Activated CD4-positive, alpha-beta T cell treated with anti-CD3 and anti-CD28 coated beads, Interleukin-2, amount 50 U/mL, for 16 hours (primary cell): Measurements from ENCODE around the gene ATG10.
A peak's percentile ranks its signal among the peaks of the same experiment; 100 is the strongest.
"Not testable (repeated sequence)": the region's sequence is repeated elsewhere in the genome, so short reads cannot be mapped to it uniquely, and the experiment has no call there.

Experiments used
- DNase-seq: peaks from one replicate; pipeline ENCODE4 v3.0.0-alpha.2; 2020

ATG10 gene

DNA sequence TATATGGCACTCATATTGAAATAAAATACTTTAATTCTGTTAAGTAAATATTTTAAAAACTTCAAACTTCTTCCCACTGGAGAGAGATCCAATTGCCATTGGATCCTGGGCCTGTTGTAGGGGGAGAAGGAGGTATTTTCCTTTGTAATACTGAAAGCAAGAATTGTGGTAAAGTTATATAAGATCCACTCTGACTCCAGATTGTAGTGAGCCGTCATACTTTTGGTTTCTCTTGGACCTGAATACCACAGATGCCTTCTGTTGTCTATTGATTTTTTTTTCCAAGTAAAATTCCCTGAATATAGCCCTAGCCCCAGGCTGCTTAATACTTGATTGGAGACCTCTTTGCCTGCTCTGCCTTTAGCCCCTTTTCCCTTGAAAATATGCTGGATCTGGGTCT lies 86.9 kb downstream of the ATG10 start:
- DNase-seq: no peak

DNA sequence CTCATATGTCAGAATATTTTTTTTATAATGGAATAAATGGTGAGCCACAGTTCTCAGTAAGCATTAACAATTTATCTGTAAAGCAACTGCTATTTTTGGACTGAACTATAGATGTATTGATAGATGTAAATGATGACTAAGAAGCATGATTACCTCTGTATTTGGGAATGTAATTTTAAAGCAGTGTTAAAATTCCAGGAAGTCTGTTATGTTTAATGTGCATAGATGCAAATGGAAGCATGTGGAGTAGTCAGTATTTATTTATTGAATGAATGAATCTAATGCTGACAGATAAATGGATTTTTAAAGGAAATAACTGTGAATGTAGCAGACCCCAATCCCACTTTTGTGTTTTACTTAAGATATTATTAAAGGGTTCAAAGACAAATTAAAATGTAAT lies 95.0 kb downstream of the ATG10 start:
- no peak for DNase-seq

DNA sequence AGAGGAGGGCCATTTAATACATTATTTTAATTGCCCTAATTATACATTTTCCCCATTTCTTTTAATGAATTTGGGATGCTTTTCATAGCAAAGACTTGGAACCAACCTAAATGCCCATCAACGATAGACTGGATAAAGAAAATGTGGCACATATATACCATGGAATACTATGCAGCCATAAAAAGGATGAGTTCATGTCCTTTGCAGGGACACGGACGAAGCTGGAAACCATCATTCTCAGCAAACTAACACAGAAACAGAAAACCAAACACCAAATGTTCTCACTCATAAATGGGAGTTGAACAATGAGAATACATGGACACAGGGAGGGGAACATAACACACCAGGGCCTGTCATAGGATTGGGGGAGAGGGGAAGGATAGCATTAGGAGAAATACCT lies 96.2 kb downstream of the ATG10 start:
- DNase-seq: not testable (repeated sequence)

DNA sequence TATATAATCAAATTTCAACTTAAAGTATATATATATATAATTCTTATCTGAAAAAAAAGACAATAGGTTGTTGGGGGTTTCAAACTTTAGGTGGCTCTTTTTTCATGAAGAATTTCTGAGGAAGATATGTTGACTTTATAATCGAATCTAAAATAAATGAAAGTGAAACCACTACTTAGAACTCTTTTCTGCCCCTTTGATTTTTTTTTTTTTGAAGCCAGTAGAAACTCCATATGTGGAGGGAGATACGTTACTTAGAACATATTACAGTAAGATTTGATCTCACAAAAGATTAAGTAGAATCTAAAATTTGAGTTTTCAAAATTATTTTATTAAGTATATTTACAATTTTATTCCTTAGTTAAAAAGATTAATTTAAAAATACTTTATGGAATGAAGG lies 96.9 kb downstream of the ATG10 start:
- no peak for DNase-seq

DNA sequence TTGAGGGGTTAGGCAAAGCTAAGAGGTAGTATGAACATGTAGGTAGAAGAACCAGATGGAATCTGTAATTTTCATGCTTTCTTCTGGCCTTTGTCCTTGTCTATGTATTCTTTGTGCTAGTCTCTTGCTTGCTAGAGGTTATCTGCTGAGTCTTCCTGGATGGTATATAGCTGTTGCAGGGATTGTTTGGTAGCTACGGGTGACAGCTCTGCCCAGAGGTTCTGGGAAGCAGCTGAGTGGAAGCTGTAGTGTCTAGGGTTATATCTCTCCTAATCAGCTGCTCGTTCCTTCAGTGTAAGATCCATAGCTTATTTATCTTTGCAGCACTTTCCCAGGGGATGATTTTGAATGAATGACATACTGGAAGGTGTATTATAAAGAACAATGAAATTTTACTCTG lies 100.3 kb downstream of the ATG10 start:
- no peak for DNase-seq

DNA sequence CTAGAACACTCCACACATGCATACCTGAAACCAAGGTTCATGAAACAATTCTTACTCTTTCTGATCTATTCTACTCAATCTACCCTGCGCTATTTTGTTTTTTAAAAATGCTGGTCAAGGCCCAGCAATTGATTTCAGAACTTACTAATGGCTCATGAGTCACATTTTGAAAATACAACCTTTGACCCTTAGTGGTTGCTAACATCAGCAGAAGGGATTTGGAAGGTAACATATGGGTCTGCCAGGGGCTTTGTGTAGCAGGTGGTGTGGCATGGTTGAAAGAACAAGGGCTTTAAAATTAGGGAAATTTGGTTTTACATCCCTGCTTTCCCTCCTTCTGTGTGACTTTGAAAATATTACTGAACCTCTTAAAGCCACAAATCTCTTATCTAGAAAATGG lies 101.4 kb downstream of the ATG10 start:
- DNase-seq: no peak

DNA sequence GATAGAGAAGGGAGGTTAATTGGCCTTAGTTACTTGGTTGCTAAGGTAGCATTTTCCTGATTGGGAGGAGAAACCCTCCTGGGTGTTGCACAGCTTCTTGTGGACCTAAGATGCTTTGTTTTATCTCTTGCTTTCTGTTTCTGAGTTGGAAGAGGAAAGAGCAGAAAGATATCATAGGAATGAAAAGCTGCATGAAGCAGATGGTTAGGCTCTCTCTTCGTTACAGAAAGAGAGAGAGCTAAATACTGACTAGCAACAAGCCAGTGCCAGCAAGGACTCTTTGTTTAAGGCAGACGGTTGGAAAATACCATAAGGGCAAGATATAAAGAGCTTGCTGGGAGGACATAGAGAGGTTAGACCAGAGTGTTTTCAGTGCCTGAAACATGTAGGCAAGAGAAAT lies 103.1 kb downstream of the ATG10 start:
- no peak for DNase-seq

DNA sequence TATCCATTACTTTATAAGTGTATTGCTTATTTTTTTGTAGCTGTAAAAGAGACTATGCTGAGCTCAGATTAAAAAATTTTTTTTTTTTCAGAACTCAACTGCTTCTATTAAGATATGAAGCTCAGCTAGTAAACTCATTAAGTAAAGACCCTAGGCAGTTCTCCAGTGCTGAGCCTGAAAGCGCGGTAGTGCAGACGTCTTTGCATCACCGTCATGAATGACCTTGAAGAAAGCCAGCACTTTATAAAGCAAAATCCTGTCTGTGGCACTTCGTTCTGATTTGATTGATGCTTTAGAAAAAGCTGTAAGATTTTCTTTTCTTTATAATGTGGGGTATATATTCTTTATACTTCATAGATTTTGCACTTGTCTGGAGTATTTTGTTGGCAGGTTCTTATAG lies 105.7 kb downstream of the ATG10 start:
- no peak for DNase-seq

DNA sequence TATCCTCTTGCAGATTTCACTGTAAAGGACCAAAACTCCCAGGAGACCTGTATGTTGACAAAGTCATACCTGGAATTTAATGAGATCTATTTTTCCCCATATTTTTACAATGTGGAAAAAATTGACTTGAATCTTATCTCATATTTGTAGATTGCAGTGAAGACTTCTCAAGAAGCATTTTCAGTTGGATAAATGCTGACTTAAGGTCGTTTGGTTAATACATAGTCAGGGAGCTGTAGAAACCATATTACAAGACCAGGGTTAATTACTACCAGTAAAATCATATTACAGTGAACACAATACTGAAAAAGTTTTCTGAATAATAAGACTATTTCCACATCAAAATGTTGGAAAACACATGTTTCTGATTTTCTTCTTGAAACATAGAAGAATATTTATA lies 119.8 kb downstream of the ATG10 start:
- DNase-seq: no peak

DNA sequence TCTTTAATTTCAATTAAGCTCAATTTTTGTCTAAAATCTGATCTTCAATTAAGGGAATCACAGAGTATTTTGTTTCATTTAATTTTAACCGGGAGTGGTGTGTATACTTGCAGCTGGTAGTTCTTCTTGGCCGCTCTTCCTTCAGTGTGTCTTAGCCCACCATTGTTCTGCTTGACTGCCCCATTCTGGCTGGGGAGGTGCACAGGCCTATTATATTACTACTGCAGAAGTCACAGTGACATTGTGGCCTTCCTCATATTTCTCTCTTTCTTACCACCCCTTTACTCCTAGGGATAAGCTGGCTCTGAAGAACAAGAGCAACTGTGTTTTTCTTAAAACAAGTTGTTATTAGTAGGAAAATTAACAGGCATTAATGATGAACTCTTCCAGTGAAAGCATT lies 123.7 kb downstream of the ATG10 start:
- no peak for DNase-seq

DNA sequence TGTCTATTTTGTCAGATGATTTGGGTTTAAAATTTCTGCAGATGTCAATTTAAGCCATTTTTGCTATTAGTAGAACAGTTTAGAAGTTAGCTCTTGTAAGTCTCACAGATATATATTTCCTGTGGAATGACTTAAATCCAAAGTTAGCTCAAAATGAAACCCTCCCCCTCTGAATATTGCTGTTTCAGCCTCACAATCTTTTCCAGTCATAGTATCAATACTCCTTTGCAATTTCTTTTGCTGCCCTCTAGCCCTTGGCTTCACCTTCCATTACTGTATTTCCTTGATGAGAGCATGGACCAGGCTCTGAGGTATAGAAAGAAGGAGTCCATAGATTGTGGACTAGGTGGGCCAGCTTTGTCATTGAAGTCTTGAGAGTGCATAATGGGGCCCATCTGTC lies 124.4 kb downstream of the ATG10 start:
- peak; percentile 26 for DNase-seq

DNA sequence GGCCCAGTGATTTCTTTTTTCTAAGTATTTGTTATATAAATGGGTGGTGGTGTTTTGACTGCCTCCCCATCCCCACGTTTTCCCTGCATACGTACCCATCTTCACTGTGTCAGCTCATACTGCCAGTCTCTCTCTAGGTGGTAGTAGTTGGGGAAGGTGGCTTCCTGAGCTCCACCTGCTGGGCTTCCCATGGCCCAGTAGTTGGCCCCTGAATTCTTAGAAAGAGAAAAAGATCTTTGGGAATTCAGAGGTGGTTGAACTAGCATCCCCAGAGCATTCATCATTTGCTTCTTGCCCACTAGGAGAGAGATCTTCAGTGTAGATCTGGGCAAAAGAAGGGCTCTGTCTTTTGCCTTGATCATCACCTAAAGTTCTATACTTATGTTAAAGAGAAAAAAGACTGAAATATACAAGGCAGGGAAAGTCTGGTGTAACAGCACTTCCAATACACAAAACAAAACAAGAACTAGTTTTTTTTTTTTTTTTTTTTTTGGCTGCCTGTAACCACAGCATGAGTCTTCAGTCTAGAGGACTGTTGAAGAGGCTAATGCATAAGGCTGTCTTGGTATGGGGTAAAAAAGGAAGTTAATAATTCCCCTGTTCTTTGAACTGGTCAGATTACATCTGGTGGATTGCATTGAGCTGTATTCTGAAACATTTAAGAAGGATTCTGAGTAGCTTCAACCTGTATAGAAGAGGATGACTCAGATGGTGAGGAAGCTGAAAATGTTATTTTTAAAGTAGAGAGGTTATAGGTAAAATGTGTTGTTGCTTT lies 128.7 kb downstream of the ATG10 start:
- peak; percentile 35 for DNase-seq

DNA sequence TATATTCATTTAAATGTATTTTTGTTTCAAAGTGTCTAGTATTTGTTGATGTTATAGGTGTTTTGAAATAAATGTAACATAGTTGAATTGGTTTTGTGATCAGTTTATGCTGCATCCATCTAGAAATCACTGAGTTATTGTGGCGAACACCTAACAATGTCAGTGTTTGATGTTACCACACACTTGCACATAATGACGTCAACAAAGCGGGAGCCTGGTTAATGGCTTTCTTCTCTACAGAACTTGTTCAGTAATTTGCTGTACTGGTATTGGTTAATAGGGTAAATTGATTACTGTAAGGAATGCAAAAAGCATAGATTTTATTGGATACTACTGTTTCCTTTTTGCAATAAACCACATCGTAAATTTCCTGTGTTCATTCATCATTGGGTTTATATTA lies 133.0 kb downstream of the ATG10 start:
- DNase-seq: no peak

DNA sequence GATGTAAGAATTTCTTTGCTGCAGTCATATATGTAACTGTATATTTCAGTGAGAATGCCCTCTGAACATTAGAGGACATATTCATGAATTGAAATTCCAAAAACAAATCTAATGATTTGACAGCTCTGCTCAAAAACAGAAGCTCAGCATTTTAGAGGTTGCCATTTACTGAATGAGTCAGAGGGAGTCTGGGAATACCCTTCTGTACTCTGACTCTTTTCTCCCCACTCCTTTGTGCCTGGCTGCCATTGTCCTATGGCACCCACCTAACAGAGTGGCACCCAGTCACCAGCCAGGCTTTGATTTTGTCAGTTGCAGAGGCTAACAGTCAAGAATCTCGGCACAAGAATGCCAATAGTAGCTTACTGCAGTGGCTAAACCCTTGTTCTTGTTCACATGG lies 133.6 kb downstream of the ATG10 start:
- no peak for DNase-seq

DNA sequence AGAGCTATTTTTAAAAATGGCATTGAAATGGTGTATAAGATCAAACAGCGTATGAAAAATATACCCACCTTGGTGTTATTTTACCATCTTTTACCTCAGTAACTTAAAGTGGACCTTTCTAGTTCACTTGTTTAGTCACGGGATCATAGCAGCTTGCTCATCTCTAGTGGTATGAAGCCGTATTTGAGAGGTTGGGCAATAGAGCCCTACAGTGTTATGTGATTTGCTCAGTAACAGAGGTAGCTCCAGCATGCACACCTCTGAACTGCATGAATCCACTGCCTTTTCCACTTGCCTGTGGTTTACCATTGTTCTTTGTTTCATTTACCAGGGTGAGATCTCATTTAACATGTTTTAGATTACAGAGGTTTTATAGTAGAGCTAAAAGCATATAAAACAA lies 134.4 kb downstream of the ATG10 start:
- no peak for DNase-seq

DNA sequence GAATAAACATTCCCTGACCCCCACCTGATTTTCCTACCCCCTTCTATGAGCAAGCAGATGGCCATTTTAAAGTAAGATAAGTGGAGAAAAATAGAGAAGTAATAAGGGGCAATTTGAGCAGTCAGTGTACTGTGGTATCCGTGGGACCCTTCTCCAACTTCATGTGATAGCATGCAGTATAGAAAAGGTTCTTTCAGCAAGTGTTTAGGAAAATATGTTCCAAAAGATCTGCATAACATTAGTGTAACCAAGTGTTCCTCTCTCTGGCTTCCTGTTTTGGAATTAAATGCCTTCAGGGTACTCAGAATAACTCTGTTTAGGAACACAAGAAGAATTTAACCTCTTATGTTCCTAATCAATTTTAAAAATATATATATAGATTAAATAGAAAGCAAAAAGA lies 134.9 kb downstream of the ATG10 start:
- no peak for DNase-seq

DNA sequence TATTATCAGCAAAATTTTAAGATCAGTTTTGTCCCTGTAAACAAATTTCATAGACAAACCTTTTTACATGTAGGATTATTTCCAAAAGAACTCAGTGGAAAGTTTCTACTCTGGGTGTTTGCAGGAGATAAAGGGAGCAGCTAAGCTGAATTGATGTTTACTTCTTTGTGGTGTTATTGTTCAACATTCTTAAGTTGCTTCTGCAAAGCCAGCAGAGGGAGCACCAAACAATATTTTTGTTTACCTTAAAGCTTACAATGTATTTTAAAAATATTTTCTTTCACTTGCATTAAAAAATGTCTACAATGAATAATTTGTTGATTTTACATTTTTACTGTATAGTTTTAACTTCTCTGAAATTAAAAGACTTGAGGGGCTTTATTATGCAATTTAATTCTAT lies 135.4 kb downstream of the ATG10 start:
- DNase-seq: no peak

DNA sequence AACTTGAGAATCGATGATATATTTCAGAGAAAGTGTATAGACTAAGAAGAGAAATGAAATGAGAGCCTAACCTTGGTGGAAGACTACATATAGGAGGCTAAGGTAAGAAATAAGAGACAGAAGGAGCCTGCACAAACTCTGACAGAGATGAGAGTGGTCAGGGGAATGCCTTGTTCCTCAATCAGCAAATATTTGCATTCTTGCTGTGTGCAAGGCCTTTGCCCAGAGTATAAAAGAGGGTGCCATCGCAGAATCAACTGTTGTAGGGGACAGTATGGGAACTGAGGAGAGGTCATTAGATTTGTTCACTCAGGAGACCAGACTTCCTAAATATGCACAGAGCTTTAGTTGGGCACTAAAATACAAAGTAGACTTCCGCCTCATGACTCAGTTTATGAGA lies 137.2 kb downstream of the ATG10 start:
- no peak for DNase-seq

DNA sequence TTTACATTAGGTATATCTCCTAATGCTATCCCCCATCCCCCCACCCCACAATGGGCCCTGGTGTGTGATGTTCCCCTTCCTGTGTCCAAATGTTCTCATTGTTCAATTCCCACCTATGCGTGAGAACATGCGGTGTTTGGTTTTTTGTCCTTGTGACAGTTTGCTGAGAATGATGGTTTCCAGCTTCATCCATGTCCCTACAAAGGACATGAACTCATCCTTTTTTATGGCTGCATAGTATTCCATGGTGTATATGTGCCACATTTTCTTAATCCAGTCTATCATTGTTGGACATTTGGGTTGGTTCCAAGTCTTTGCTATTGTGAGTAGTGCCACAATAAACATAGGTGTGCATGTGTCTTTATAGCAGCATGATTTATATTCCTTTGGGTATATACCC lies 138.1 kb downstream of the ATG10 start:
- not testable (repeated sequence) for DNase-seq

DNA sequence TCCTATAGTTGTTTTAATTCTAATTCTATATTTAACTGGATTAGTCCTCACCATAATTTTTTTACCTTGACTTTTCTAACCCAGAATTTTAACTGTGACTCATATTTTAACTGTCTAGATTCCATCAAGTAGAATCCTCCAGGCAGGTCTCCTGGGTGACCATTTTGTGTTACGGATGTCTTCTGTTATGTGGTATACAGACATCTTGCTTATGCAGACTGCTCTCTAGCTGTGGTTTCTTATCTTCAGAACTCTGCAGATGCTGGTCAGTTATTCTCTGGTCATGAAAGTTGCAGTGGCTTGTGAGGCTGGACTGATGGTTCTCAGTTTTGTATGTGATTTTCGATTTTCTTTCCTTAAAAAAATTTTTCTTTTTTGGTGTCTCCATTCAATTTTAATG lies 139.4 kb downstream of the ATG10 start:
- DNase-seq: no peak

DNA sequence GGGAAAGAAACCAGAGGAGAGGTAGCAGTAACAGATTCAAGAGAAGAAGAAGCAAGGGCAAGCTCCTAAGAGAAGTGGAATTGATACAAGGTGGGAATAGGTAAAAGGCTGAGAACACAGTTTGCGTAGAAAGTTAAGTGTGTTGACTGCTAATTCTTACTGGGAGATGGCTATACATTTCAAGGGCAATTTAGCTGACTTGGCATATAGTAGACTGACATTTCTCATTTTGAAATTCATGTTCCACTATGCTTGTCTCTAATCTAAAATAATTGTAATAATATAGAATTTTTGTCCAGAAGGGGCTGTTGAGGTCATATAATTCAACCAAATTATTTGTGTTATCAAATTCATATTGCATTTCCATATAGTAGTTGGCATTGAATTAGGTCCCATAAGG lies 144.0 kb downstream of the ATG10 start:
- no peak for DNase-seq

DNA sequence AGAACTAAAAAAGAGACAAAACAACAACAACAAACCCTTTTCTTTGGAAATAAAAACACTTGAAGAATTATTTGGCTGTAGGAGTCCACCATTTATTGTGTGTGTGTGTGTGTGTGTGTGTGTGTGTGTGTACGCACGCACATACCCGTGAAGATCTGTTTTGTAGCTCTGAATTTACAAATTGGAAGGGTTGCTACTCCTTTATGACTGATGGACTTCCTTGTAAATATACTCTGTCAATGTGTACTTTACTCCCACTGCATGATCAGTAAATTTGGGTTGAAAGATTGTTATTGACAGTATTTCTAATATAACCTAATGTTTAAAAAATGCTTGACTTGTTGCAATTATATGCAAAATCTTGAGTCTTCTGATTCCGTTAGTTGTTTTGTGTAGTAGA lies 148.1 kb downstream of the ATG10 start:
- no peak for DNase-seq

DNA sequence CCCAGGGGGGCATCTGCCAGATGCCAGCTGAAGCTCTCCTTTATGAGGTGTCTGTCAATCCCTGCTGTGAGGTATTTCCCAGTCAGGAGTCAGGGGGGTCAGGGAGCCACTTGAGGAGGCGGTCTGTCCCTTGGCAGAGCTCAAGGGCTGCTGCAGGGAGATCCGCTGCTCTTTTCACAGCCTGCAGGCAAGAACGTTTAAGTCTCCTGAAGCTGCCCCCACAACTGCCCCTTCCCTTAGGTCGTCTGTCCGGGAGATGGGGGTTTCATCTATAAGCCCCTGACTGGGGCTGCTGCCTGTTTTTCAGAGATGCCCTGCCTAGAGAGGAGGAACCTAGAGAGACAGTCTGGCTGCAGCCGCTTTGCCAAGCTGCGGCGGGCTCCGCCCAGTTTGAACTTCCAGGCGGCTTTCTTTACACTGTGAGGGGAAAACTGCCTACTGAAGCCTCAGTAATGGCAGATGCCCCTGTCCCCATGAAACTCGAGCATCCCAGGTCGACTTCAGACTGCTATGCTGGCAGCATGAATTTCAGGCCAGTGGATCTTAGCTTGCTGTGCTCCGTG lies 158.0 kb downstream of the ATG10 start:
- no peak for DNase-seq

DNA sequence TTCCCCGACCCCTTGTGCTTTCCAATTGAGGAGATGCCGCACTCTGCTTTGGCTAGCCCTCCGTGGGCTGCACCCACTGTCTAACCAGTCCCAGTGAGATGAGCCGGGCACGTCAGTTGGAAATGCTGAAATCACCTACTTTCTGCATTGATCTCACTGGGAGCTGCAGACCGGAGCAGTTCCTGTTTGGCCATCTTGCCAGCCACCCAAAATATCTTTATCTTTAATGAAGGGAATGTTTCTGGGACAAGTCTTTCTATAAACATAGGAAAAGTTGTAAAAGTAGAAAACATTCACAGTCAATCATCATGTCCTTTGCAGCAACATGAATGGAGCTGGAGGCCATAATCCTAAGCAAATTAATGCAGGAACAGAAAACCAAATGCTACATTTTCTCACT lies 158.8 kb downstream of the ATG10 start:
- DNase-seq: no peak

DNA sequence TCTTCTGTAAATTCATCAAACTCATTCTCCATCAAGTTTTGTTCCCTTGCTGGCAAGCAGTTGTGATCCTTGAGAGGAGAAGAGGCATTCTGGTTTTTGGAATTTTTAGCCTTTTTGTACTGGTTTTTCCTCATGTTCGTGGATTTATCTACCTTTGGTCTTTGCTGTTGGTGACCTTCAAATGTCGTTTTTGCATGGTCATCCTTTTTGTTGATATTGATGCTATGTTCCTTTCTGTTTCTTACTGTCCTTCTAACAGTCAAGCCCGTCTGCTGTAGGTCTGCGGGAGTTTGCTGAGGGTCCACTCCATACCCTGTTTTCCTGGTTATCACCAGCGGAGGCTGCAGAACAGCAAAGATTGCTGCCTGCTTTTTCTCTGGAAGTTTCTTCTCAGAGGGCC lies 165.4 kb downstream of the ATG10 start:
- DNase-seq: no peak
